Measurements from ENCODE around the gene ATAD3B. TPM values are rescaled to one million over a fixed set of nuclear protein-coding genes. Genes with fewer than 3 reads are reported as not detected.
A peak's percentile ranks its signal among the peaks of the same experiment; 100 is the strongest.

The ATAD3B gene
- total and polyA plus RNA-seq, 2 of the 13 experiments (the other 11 are each of a cell fraction or from before 2014, with no cell fraction given), result 9.6 to 31.1 TPM

GRCh38 chr1:1430114-1430982 lies 41.2 kb upstream of the ATAD3B start (continued):
- TF ChIP-seq AKNA (CRISPR knock-in tag; IDR thresholded peaks at IDR 0.05; ENCODE audit: borderline replicate concordance) (no peak), ARID3A (IDR thresholded peaks at IDR 0.05; ENCODE audit: low read depth, low read length) (no peak), BCL6 (CRISPR knock-in tag; IDR thresholded peaks at IDR 0.05) (peak; percentile 27; the same call in 1 of the 2 replicates), SOX5 (CRISPR knock-in tag; IDR thresholded peaks at IDR 0.05; ENCODE audit: borderline replicate concordance) (0 out of 2 replicates have a peak, but pooled peaks have one; percentile 29), NCOR1 (IDR thresholded peaks at IDR 0.05; ENCODE audit: borderline replicate concordance, low read length) (no peak; the same call in 1 of the 2 replicates), NFE2L1 (CRISPR knock-in tag; IDR thresholded peaks at IDR 0.05; ENCODE audit: borderline replicate concordance) (peak; percentile 55; the same call in 1 of the 2 replicates), ELF3 (CRISPR knock-in tag; IDR thresholded peaks at IDR 0.05) (0 out of 2 replicates have a peak, but pooled peaks have one; percentile 31), ZBTB42 (CRISPR knock-in tag; IDR thresholded peaks at IDR 0.05) (no peak), CTCF (CRISPR knock-in tag; IDR thresholded peaks at IDR 0.05) (peak; percentile 45), ZNF510 (CRISPR knock-in tag; IDR thresholded peaks at IDR 0.05; ENCODE audit: low read depth) (no peak), ZNF674 (CRISPR knock-in tag; IDR thresholded peaks at IDR 0.05; ENCODE audit: low read depth) (no peak), NR1H2 (CRISPR knock-in tag; IDR thresholded peaks at IDR 0.05; ENCODE audit: borderline replicate concordance, low read depth) (no peak; the same call in 1 of the 2 replicates), HMGA1 (CRISPR knock-in tag; conservative IDR thresholded peaks at IDR 0.05) (no peak), REST (IDR thresholded peaks at IDR 0.05; ENCODE audit: borderline replicate concordance in 1 of 2, low read depth in 1 of 2, low read length in 2 of 2) (no peak), SP1 (IDR thresholded peaks at IDR 0.05) (no peak), SP1 (CRISPR knock-in tag; IDR thresholded peaks at IDR 0.05) (no peak)
